A673 (cell line): ENCODE data around the gene GALNT18.

Experiments
- EZH2 ChIP-seq: fragments of 200-600 bp; sonication (generic); IDR thresholded peaks from 2 replicates; pipeline ENCODE4 v1.6.1; 2017; ENCODE audit warnings: borderline replicate concordance, low read depth, mild to moderate bottlenecking, mixed read lengths, antibody characterized with exemption, low read length; ENCODE audit not compliant: poor library complexity, severe bottlenecking
- TF ChIP-seq, protein P1 (sequence below): fragments of 300-800, 200-600 bp; sonication (generic); conservative IDR thresholded peaks from 2 replicates; pipeline ENCODE4 v1.5.1; 2017; ENCODE audit warnings: low read depth, mild to moderate bottlenecking, antibody characterized with exemption, low read length, moderate library complexity, mixed read lengths

DNA sequence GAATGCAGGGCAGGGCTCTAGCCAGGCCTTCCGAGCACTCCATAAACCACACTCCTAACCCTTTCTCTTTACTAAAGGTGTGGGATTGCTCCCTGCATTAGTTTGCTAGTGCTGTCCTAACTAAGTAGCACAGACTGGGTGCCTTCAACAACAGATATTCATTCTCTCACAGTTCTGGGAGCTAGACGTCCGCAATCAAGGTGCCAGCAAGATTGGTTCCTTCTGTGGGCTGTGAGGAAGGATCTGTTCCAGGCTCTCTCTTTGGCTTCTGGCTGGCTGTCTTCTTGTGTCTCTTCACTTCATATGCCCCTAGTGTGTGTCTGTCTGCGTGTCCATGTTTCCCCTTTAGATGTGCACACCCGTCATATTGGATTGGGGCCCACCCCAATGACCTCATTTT, 59.8 kb downstream of the GALNT18 start:
- TF ChIP-seq EZH2, result no peak
- TF ChIP-seq, protein P1, sequence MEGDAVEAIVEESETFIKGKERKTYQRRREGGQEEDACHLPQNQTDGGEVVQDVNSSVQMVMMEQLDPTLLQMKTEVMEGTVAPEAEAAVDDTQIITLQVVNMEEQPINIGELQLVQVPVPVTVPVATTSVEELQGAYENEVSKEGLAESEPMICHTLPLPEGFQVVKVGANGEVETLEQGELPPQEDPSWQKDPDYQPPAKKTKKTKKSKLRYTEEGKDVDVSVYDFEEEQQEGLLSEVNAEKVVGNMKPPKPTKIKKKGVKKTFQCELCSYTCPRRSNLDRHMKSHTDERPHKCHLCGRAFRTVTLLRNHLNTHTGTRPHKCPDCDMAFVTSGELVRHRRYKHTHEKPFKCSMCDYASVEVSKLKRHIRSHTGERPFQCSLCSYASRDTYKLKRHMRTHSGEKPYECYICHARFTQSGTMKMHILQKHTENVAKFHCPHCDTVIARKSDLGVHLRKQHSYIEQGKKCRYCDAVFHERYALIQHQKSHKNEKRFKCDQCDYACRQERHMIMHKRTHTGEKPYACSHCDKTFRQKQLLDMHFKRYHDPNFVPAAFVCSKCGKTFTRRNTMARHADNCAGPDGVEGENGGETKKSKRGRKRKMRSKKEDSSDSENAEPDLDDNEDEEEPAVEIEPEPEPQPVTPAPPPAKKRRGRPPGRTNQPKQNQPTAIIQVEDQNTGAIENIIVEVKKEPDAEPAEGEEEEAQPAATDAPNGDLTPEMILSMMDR, result no peak
